Liver (tissue), 9 donors: ENCODE measurements around the gene DIAPH2. TPM values are rescaled to one million over a fixed set of nuclear protein-coding genes. Genes with fewer than 3 reads are reported as not detected.

ENCODE experiments used
- DNase-seq: peaks from one replicate; pipeline ENCODE4 v3.0.0-alpha.2; 2017; ENCODE audit warnings: low spot score
- H3K27ac ChIP-seq, 2 donors: one replicate each; pipeline ENCODE4 v1.7.0; 2013; ENCODE audit warnings: inconsistent platforms in 2 of 2, low read length in 2 of 2, control low read depth in 1 of 2, low read depth in 1 of 2, mild to moderate bottlenecking in 1 of 2
- H3K27me3 ChIP-seq, 4 donors: one replicate each; pipeline versions ENCODE4 v1.6.1 to v1.7.0; 2013; ENCODE audit warnings: low read length in 3 of 4, inconsistent platforms in 1 of 4, mild to moderate bottlenecking in 1 of 4, moderate library complexity in 1 of 4; ENCODE audit not compliant: control insufficient read depth in 4 of 4, insufficient read depth in 4 of 4
- H3K36me3 ChIP-seq, 4 donors: one replicate each; pipeline versions ENCODE4 v1.6.1 to v1.7.0; 2013; ENCODE audit warnings: low read length in 3 of 4, mild to moderate bottlenecking in 3 of 4, low read depth in 1 of 4, moderate library complexity in 1 of 4; ENCODE audit not compliant: control insufficient read depth in 4 of 4, insufficient read depth in 3 of 4
- H3K4me1 ChIP-seq, 4 donors: one replicate each; pipeline versions ENCODE4 v1.6.1 to v1.7.0; 2013; ENCODE audit warnings: low read length in 3 of 4, mild to moderate bottlenecking in 3 of 4, moderate library complexity in 1 of 4; ENCODE audit not compliant: control insufficient read depth in 4 of 4, insufficient read depth in 4 of 4
- H3K4me3 ChIP-seq, 3 donors: one replicate each; pipeline versions ENCODE4 v1.6.1 to v1.7.0; 2013; ENCODE audit warnings: low read length in 3 of 3, control low read depth in 1 of 3, low read depth in 1 of 3, mild to moderate bottlenecking in 1 of 3
- H3K9ac ChIP-seq, 2 donors: one replicate each; pipeline ENCODE4 v1.7.0; 2013; ENCODE audit warnings: low read length in 2 of 2, mild to moderate bottlenecking in 2 of 2, moderate library complexity in 2 of 2, control low read depth in 1 of 2, low read depth in 1 of 2
- H3K9me3 ChIP-seq, 4 donors: one replicate each; pipeline versions ENCODE4 v1.6.1 to v1.7.0; 2013; ENCODE audit warnings: low read length in 3 of 4; ENCODE audit not compliant: control insufficient read depth in 4 of 4
- EGR1 ChIP-seq, 2 donors: IDR thresholded peaks; 2 replicates each; pipeline ENCODE4 v1.6.1; 2016 to 2018; ENCODE audit warnings: antibody characterized with exemption in 2 of 2, low read depth in 2 of 2
- FOXA1 ChIP-seq: IDR thresholded peaks from 2 replicates; pipeline ENCODE4 v1.6.1; 2016; ENCODE audit warnings: antibody characterized with exemption
- FOXA2 ChIP-seq: IDR thresholded peaks from 2 replicates; pipeline ENCODE4 v1.6.1; 2016; ENCODE audit warnings: antibody characterized with exemption
- GABPA ChIP-seq, 2 donors: IDR thresholded peaks in 1 of 2; conservative IDR thresholded peaks in 1 of 2; 2 replicates each; pipeline ENCODE4 v1.6.1; 2016; ENCODE audit warnings: antibody characterized with exemption in 2 of 2, mild to moderate bottlenecking in 1 of 2, moderate library complexity in 1 of 2
- HNF4A ChIP-seq, 2 donors: conservative IDR thresholded peaks; 2 replicates each; pipeline ENCODE4 v1.6.1; 2016; ENCODE audit warnings: antibody characterized with exemption in 2 of 2, mild to moderate bottlenecking in 2 of 2
- HNF4G ChIP-seq: IDR thresholded peaks from 2 replicates; pipeline ENCODE4 v1.6.1; 2016; ENCODE audit warnings: antibody characterized with exemption
- JUND ChIP-seq, 2 donors: IDR thresholded peaks; 2 replicates each; pipeline ENCODE4 v1.6.1; 2016; ENCODE audit warnings: antibody characterized with exemption in 2 of 2
- NR2F2 ChIP-seq: IDR thresholded peaks from 2 replicates; pipeline ENCODE4 v1.6.1; 2016; ENCODE audit warnings: antibody characterized with exemption
- RAD21 ChIP-seq, 2 donors: IDR thresholded peaks; 2 replicates each; pipeline ENCODE4 v1.6.1; 2016; ENCODE audit warnings: antibody characterized with exemption in 2 of 2, mild to moderate bottlenecking in 2 of 2
- RXRA ChIP-seq, 2 donors: IDR thresholded peaks; 2 replicates each; pipeline ENCODE4 v1.6.1; 2017 to 2018; ENCODE audit warnings: antibody characterized with exemption in 2 of 2, mild to moderate bottlenecking in 1 of 2
- SP1 ChIP-seq: IDR thresholded peaks from 2 replicates; pipeline ENCODE4 v1.6.1; 2018; ENCODE audit warnings: antibody characterized with exemption, mild to moderate bottlenecking
- TAF1 ChIP-seq: conservative IDR thresholded peaks from 2 replicates; pipeline ENCODE4 v1.6.1; 2016; ENCODE audit warnings: antibody characterized with exemption, mild to moderate bottlenecking
- YY1 ChIP-seq: IDR thresholded peaks from 2 replicates; pipeline ENCODE4 v1.6.1; 2016; ENCODE audit warnings: antibody characterized with exemption, mild to moderate bottlenecking
- WGBS: extraction: QIAGEN DNeasy Blood & Tissue Kit; methylation state at CpG from one replicate; pipeline ENCODE4 v1.1.7; 2013; 5-methylcytosine and 5-hydroxymethylcytosine counted together
- polyA plus RNA-seq, 2 donors: library from polyadenylated mRNA; stranded (reverse) in 1 of 2; unstranded in 1 of 2; fragments of 200-250 nt in 1 of 2; fragments of >200 nt in 1 of 2; fragmentation: Nextera tagmentation in 1 of 2; extraction: Ambion mirVana in 1 of 2; gene quantifications; one replicate each; pipeline versions ENCODE4 v1.2.1 to v1.2.3, GENCODE V29; 2013 to 2015
- total RNA-seq, 2 donors: library from RNA; depleted of rRNA; stranded (reverse); fragments of >200 nt; gene quantifications; one replicate each; pipeline ENCODE4 v1.2.3, GENCODE V29; 2014
- TF ChIP-seq, protein P1 (sequence below): IDR thresholded peaks from 2 replicates; pipeline ENCODE4 v1.6.1; 2016; ENCODE audit warnings: antibody characterized with exemption, mild to moderate bottlenecking
- TF ChIP-seq, protein P2 (sequence below): IDR thresholded peaks from 2 replicates; pipeline ENCODE4 v1.6.1; 2016; ENCODE audit warnings: antibody characterized with exemption
- TF ChIP-seq, protein P3 (sequence below): IDR thresholded peaks from 2 replicates; pipeline ENCODE4 v1.6.1; 2016; ENCODE audit warnings: antibody characterized with exemption
- TF ChIP-seq, protein P4 (sequence below): IDR thresholded peaks from 2 replicates; pipeline ENCODE4 v1.6.1; 2016; ENCODE audit warnings: antibody characterized with exemption
- TF ChIP-seq, protein P5 (sequence below): fragments of 150-350 bp; IDR thresholded peaks from 2 replicates; pipeline ENCODE4 v1.5.1; 2017; ENCODE audit warnings: improper control_type of control experiment, low read depth, low read length; ENCODE audit not compliant: missing input control
- donor health status: healthy.
- donor health status: healthy.
- donor health status: healthy.
- donor health status: healthy.
- donor health status: healthy.

Gene DIAPH2
- total and polyA plus RNA-seq, 4 donors, result 2.7 to 16.6 (median 5.3) TPM

DNA sequence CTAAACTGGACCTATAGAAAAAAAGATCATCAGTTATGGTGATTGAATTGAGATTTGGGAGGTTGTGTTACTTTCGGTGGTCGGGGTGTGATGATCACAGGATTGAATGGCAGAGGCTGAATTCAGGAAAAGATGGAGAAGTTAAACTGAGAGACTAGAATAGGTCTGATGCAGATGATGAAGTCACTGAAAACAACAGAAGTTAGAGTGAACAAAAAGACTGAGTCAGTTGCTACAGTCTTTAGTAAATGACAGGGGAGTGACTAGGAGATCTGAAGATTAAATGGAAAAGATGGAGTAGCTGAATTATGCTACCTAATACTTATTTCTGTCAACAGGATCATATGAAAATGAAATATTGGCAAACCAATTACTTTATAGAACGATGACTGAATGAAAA, 362.2 kb downstream of the DIAPH2 start (continued):
- TF ChIP-seq, protein P1, sequence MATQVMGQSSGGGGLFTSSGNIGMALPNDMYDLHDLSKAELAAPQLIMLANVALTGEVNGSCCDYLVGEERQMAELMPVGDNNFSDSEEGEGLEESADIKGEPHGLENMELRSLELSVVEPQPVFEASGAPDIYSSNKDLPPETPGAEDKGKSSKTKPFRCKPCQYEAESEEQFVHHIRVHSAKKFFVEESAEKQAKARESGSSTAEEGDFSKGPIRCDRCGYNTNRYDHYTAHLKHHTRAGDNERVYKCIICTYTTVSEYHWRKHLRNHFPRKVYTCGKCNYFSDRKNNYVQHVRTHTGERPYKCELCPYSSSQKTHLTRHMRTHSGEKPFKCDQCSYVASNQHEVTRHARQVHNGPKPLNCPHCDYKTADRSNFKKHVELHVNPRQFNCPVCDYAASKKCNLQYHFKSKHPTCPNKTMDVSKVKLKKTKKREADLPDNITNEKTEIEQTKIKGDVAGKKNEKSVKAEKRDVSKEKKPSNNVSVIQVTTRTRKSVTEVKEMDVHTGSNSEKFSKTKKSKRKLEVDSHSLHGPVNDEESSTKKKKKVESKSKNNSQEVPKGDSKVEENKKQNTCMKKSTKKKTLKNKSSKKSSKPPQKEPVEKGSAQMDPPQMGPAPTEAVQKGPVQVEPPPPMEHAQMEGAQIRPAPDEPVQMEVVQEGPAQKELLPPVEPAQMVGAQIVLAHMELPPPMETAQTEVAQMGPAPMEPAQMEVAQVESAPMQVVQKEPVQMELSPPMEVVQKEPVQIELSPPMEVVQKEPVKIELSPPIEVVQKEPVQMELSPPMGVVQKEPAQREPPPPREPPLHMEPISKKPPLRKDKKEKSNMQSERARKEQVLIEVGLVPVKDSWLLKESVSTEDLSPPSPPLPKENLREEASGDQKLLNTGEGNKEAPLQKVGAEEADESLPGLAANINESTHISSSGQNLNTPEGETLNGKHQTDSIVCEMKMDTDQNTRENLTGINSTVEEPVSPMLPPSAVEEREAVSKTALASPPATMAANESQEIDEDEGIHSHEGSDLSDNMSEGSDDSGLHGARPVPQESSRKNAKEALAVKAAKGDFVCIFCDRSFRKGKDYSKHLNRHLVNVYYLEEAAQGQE, result no peak
- TF ChIP-seq GABPA (IDR thresholded peaks at IDR 0.05 in 1 of 2, conservative IDR thresholded peaks at IDR 0.05 in 1 of 2), result no peak
- TF ChIP-seq, protein P2, sequence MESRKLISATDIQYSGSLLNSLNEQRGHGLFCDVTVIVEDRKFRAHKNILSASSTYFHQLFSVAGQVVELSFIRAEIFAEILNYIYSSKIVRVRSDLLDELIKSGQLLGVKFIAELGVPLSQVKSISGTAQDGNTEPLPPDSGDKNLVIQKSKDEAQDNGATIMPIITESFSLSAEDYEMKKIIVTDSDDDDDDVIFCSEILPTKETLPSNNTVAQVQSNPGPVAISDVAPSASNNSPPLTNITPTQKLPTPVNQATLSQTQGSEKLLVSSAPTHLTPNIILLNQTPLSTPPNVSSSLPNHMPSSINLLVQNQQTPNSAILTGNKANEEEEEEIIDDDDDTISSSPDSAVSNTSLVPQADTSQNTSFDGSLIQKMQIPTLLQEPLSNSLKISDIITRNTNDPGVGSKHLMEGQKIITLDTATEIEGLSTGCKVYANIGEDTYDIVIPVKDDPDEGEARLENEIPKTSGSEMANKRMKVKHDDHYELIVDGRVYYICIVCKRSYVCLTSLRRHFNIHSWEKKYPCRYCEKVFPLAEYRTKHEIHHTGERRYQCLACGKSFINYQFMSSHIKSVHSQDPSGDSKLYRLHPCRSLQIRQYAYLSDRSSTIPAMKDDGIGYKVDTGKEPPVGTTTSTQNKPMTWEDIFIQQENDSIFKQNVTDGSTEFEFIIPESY, result no peak
- TF ChIP-seq NR2F2, result no peak
- TF ChIP-seq EGR1 (IDR thresholded peaks at IDR 0.05; ENCODE audit: low read depth in 2 of 2), result no peak
- TF ChIP-seq FOXA2, result no peak

DNA sequence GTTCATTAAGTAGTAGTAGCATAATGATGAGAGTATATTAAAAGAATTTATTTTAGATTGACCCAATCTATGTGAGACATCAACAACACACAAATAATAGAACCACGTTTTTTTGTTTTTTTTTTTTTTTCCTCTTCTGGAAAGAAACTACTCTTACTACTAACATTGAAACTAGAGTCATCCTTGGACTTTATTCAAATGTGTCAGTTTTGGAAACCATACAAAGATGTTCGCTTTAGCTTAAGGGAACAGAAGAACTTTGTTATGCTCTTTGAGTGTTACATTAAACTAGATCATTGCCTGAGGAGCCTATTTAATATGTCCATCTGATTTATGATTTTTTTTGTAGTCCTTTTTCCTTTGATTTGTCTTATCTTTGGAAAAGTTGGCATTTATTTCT, 365.8 kb downstream of the DIAPH2 start:
- no peak for DNase-seq
- no peak overlapping the region for H3K4me3 ChIP-seq
- TF ChIP-seq SP1 (no peak), NR2F2 (no peak), TAF1 (no peak), RXRA (IDR thresholded peaks at IDR 0.05) (no peak), RAD21 (IDR thresholded peaks at IDR 0.05) (no peak), GABPA (IDR thresholded peaks at IDR 0.05 in 1 of 2, conservative IDR thresholded peaks at IDR 0.05 in 1 of 2) (no peak), FOXA1 (no peak), FOXA2 (no peak), EGR1 (IDR thresholded peaks at IDR 0.05; ENCODE audit: low read depth in 2 of 2) (no peak), HNF4A (conservative IDR thresholded peaks at IDR 0.05) (no peak), JUND (IDR thresholded peaks at IDR 0.05) (no peak), HNF4G (no peak), YY1 (no peak)
- TF ChIP-seq, protein P3, sequence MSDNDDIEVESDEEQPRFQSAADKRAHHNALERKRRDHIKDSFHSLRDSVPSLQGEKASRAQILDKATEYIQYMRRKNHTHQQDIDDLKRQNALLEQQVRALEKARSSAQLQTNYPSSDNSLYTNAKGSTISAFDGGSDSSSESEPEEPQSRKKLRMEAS, result no peak
- TF ChIP-seq, protein P4, sequence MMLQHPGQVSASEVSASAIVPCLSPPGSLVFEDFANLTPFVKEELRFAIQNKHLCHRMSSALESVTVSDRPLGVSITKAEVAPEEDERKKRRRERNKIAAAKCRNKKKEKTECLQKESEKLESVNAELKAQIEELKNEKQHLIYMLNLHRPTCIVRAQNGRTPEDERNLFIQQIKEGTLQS, result no peak
- TF ChIP-seq, protein P5, sequence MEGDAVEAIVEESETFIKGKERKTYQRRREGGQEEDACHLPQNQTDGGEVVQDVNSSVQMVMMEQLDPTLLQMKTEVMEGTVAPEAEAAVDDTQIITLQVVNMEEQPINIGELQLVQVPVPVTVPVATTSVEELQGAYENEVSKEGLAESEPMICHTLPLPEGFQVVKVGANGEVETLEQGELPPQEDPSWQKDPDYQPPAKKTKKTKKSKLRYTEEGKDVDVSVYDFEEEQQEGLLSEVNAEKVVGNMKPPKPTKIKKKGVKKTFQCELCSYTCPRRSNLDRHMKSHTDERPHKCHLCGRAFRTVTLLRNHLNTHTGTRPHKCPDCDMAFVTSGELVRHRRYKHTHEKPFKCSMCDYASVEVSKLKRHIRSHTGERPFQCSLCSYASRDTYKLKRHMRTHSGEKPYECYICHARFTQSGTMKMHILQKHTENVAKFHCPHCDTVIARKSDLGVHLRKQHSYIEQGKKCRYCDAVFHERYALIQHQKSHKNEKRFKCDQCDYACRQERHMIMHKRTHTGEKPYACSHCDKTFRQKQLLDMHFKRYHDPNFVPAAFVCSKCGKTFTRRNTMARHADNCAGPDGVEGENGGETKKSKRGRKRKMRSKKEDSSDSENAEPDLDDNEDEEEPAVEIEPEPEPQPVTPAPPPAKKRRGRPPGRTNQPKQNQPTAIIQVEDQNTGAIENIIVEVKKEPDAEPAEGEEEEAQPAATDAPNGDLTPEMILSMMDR, result no peak
- TF ChIP-seq, protein P2, result no peak
- TF ChIP-seq, protein P1, result no peak
- 63% methylated on average over 2 of the region's 2 CpGs for WGBS
- H3K9ac ChIP-seq, result no peak overlapping the region
- peaks cover 0 to 2% (median 0%) of the 10 kb centered on the region in 4 donors for H3K27me3 ChIP-seq
- H3K4me1 ChIP-seq, result no peaks in the 10 kb centered on the region
- no peaks in the 10 kb centered on the region for H3K36me3 ChIP-seq
- no peak overlapping the region for H3K27ac ChIP-seq
- H3K9me3 ChIP-seq, result no peaks in the 10 kb centered on the region
